DOHH2 (cell line): Measurements from ENCODE around the gene TSHZ2.

Experiments used
- CTCF ChIP-seq: fragments of 200-600 bp; sonication (generic); IDR thresholded peaks from one replicate; pipeline ENCODE4 v1.5.1; 2014; ENCODE audit warnings: antibody characterized with exemption, mild to moderate bottlenecking, low read depth, low read length; ENCODE audit not compliant: poor library complexity, severe bottlenecking
- EZH2phosphoT487 ChIP-seq: fragments of 200-600 bp; sonication (generic); IDR thresholded peaks from 2 replicates; pipeline ENCODE4 v1.6.1; 2017; ENCODE audit warnings: borderline replicate concordance, mild to moderate bottlenecking, antibody characterized with exemption, low read length, moderate library complexity, mixed read lengths

- TF ChIP-seq CTCF (no peak), EZH2phosphoT487 (no peak)
These were observed 412.2 kb downstream of the TSHZ2 start for GRCh38 chr20:53384392-53384791.
